SK-N-MC (cell line): ENCODE data around the gene FAM131C.

Experiments
- EZH2 ChIP-seq: fragments of 200-600 bp; sonication (generic); IDR thresholded peaks from one replicate; pipeline ENCODE4 v1.6.1; 2017; ENCODE audit warnings: antibody characterized with exemption
- FOXP2 ChIP-seq: optimal IDR thresholded peaks from 2 replicates; pipeline ENCODE3; 2011; ENCODE audit warnings: mild to moderate bottlenecking, moderate library complexity; ENCODE audit not compliant: insufficient read depth; ENCODE audit errors: extremely low read length, control extremely low read depth
- POLR2AphosphoS5 ChIP-seq: IDR thresholded peaks from 2 replicates; pipeline ENCODE4 v1.6.1; 2012; ENCODE audit warnings: mild to moderate bottlenecking, low read depth, low read length, borderline replicate concordance

GRCh38 chr1:16063921-16064320 is 9.5 kb downstream of the FAM131C start:
- TF ChIP-seq EZH2 (no peak), POLR2AphosphoS5 (no peak), FOXP2 (no peak)
